Nephron (organoid): ENCODE results near the gene N4BP2L2.

Source experiments
- H3K27ac Mint-ChIP-seq, 3 experiments: 2 replicates each; pipeline ENCODE4 v1.8.0; 2020; ENCODE audit warnings: mixed read lengths in 3 of 3, mild to moderate bottlenecking in 2 of 3, moderate library complexity in 1 of 3
- H3K27me3 Mint-ChIP-seq: 2 replicates; pipeline ENCODE4 v1.8.0; 2021; ENCODE audit warnings: low read depth, mild to moderate bottlenecking, moderate library complexity, mixed read lengths
- H3K36me3 Mint-ChIP-seq: 2 replicates; pipeline ENCODE4 v1.8.0; 2020; ENCODE audit warnings: low read depth, mixed read lengths
- H3K4me1 Mint-ChIP-seq: 2 replicates; pipeline ENCODE4 v1.8.0; 2020; ENCODE audit warnings: mixed read lengths
- H3K4me3 Mint-ChIP-seq, 3 experiments: 2 replicates each; pipeline ENCODE4 v1.8.0; 2020; ENCODE audit warnings: mild to moderate bottlenecking in 3 of 3, mixed read lengths in 3 of 3, moderate library complexity in 2 of 3
- H3K9me3 Mint-ChIP-seq: 2 replicates; pipeline ENCODE4 v1.8.0; 2020; ENCODE audit warnings: mixed read lengths
- TF ChIP-seq, protein P1 (sequence below), 3 experiments: fragments of 200-600 bp; sonication (generic); IDR thresholded peaks; one replicate each; pipeline ENCODE4 v1.5.0; 2021; ENCODE audit warnings: antibody characterized with exemption in 3 of 3; ENCODE audit not compliant: unreplicated experiment in 3 of 3

N4BP2L2 gene

DNA sequence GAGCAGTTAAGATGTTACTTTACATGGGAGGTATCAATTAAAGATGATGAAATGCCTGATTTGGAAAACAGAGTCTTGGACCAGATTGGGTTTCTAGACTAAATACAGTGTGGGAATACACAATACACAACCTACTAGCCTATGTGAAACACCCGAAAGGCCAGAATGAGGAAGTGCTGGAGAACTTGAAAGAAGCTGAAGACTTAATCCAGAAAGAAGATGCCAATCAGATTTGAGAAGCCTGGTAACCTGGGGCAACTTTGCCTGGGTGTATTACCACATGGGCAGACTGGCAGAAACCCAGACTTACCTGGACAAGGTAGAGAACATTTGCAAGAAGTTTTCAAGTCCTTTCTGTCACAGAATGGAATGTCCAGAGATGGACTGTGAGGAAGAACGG is 153.9 kb downstream of the N4BP2L2 start:
- H3K27ac Mint-ChIP-seq: no peak overlapping the region
- no peaks in the 10 kb centered on the region for H3K36me3 Mint-ChIP-seq
- TF ChIP-seq, protein P1, sequence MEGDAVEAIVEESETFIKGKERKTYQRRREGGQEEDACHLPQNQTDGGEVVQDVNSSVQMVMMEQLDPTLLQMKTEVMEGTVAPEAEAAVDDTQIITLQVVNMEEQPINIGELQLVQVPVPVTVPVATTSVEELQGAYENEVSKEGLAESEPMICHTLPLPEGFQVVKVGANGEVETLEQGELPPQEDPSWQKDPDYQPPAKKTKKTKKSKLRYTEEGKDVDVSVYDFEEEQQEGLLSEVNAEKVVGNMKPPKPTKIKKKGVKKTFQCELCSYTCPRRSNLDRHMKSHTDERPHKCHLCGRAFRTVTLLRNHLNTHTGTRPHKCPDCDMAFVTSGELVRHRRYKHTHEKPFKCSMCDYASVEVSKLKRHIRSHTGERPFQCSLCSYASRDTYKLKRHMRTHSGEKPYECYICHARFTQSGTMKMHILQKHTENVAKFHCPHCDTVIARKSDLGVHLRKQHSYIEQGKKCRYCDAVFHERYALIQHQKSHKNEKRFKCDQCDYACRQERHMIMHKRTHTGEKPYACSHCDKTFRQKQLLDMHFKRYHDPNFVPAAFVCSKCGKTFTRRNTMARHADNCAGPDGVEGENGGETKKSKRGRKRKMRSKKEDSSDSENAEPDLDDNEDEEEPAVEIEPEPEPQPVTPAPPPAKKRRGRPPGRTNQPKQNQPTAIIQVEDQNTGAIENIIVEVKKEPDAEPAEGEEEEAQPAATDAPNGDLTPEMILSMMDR (IDR thresholded peaks at IDR 0.05; ENCODE audit: unreplicated experiment in 3 of 3): no peak
- no peak overlapping the region for H3K4me3 Mint-ChIP-seq
- H3K27me3 Mint-ChIP-seq: no peaks in the 10 kb centered on the region
- no peaks in the 10 kb centered on the region for H3K9me3 Mint-ChIP-seq
- no peaks in the 10 kb centered on the region for H3K4me1 Mint-ChIP-seq

DNA sequence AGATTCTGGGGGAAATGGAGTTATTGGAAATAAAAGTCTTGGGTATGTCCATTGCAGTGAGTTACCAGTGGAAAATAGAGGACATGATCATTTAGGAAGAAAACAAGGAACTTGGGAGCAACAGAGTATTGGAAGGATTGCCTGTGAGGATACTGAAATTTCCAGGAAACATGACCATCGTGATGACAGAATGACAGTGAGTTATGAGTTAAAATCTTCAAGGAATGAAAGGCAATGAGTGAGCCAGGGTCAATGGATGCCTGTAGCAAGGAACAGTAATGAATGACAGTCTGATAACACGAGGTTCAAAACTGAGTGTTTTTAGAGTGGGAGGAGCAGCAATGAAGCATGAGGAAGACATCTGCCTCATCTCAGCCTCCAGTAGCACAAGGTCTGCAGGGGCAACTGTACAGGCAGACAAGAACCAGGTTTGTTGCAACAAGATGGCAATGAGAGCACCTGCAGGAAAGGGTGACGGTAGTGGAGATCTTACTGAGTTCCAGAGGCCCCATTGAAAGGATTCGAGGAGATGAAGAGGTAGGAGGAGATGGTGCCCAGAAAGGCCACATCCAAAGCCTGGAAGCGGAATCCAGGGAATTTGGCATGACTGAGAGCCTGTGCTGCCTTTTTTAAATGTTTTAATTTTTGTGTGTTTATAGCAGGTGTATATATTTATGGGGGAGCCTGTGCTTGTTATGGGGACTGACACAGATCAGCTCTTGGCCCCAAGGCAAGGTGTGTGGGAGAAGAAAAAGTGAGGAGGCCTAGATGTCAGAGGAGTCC is 154.6 kb downstream of the N4BP2L2 start:
- no peak overlapping the region for H3K4me3 Mint-ChIP-seq
- no peaks in the 10 kb centered on the region for H3K27me3 Mint-ChIP-seq
- no peak overlapping the region for H3K27ac Mint-ChIP-seq
- no peaks in the 10 kb centered on the region for H3K36me3 Mint-ChIP-seq
- TF ChIP-seq, protein P1 (IDR thresholded peaks at IDR 0.05; ENCODE audit: unreplicated experiment in 3 of 3): no peak
- H3K9me3 Mint-ChIP-seq: no peaks in the 10 kb centered on the region
- H3K4me1 Mint-ChIP-seq: no peaks in the 10 kb centered on the region
